Vagina (tissue), 2 donors: ENCODE data around the gene CLEC4E.

ENCODE experiments used
- CTCF ChIP-seq, 3 experiments: fragments of 450-650 bp in 2 of 3; fragments of 200-600 bp in 1 of 3; sonication (generic) in 1 of 3; IDR thresholded peaks; one replicate each; pipeline ENCODE4 v1.5.1; 2017 to 2019; ENCODE audit warnings: antibody characterized with exemption in 3 of 3, mild to moderate bottlenecking in 2 of 3, moderate library complexity in 2 of 3
- POLR2A ChIP-seq, 2 donors: fragments of 450-650 bp; IDR thresholded peaks; one replicate each; pipeline ENCODE4 v1.6.1; 2017; ENCODE audit warnings: antibody characterized with exemption in 2 of 2, mild to moderate bottlenecking in 2 of 2, moderate library complexity in 2 of 2
- POLR2AphosphoS5 ChIP-seq, 2 donors: sonication (generic); formaldehyde crosslinking; IDR thresholded peaks; one replicate each; pipeline ENCODE4 v1.9.0; 2017; ENCODE audit warnings: antibody characterized with exemption in 2 of 2, mild to moderate bottlenecking in 2 of 2, low read depth in 1 of 2; ENCODE audit not compliant: insufficient read depth in 1 of 2

- no peak for TF ChIP-seq CTCF (IDR thresholded peaks at IDR 0.05)
- TF ChIP-seq POLR2AphosphoS5 (IDR thresholded peaks at IDR 0.05; ENCODE audit: insufficient read depth in 1 of 2, low read depth in 1 of 2): no peak
- TF ChIP-seq POLR2A (IDR thresholded peaks at IDR 0.05): no peak
Observed at GRCh38 chr12:8532045-8532444, 8.7 kb downstream of the CLEC4E start.
